GM10248 (cell line): ENCODE measurements around the gene SLIT3.

Experiments used
- CTCF ChIA-PET: fragments of 300-600 bp; sonication (Branson Sonifier 250); formaldehyde crosslinking; extraction: SDS; loops from one replicate; lab custom pipeline; 2021; ENCODE audit warnings: antibody characterized with exemption; lab: Yijun Ruan, JAX
- POLR2A ChIA-PET: fragments of 350-650 bp; sonication (Branson Sonifier 250); formaldehyde crosslinking; extraction: SDS; loops from one replicate; lab custom pipeline; 2020; ENCODE audit warnings: antibody characterized with exemption; lab: Yijun Ruan, JAX
- DNase-seq: peaks from one replicate; pipeline ENCODE4 v3.0.0; 2012; ENCODE audit errors: extremely low spot score
- TF ChIP-seq, protein P1 (sequence below): IDR thresholded peaks from 2 replicates; pipeline ENCODE4 v1.5.1; 2012; ENCODE audit warnings: mild to moderate bottlenecking, low read depth; ENCODE audit errors: extremely low read depth, missing control alignments, control extremely low read depth

Gene SLIT3

DNA sequence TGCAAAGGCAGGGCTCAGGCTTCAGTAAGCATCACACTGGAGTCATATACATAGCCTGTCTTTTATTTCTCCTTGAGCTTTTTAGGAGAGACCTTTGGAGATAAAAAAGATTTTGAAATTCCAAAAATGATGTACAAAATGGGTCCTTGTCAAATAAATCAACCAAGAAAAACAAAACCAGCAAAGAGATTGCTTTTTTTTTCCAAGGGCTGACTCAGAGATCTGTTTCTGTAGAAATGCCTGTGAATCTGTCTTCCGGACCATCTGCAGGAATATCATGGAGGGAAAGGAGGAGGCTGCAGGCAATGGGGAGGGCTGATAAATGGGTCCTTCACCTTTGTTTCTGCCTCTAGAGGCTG, 77.4 kb downstream of the SLIT3 start:
- DNase-seq, result no peak
- POLR2A ChIA-PET, result no interaction called here
- CTCF ChIA-PET, result no interaction called here
- TF ChIP-seq, protein P1, sequence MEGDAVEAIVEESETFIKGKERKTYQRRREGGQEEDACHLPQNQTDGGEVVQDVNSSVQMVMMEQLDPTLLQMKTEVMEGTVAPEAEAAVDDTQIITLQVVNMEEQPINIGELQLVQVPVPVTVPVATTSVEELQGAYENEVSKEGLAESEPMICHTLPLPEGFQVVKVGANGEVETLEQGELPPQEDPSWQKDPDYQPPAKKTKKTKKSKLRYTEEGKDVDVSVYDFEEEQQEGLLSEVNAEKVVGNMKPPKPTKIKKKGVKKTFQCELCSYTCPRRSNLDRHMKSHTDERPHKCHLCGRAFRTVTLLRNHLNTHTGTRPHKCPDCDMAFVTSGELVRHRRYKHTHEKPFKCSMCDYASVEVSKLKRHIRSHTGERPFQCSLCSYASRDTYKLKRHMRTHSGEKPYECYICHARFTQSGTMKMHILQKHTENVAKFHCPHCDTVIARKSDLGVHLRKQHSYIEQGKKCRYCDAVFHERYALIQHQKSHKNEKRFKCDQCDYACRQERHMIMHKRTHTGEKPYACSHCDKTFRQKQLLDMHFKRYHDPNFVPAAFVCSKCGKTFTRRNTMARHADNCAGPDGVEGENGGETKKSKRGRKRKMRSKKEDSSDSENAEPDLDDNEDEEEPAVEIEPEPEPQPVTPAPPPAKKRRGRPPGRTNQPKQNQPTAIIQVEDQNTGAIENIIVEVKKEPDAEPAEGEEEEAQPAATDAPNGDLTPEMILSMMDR, result no peak

DNA sequence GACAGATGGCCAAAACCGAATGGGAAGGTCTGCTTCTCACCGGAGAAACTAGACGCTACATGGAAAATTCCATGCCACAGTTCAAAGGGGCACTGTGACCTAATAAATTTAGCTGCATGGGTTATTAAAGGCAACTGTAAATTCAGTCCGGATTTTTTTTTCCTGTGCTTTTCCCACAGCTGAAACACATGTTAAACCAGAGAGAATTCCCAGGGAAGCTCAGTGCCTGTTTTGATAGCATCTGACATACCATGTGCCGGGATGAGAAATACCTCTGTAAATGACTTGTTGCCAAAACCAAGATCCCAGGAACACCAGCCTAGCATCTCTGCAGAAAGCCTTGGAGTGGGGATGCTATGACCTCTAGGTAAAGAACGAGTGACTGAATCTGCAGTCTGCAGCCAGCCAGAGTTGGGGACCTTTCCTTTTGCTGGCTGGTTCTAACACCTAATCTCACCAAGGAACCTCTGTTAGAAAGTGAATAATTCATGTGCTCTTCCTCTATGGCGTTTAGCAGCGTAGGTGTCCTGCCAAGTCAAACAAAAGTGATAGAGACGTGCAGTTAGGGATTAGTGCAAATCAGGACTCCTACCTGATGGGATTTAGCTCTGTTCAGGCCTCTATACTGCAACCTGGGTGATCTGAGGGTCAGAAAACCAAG, 77.9 kb downstream of the SLIT3 start:
- DNase-seq, result no peak
- CTCF ChIA-PET, result no interaction called here
- TF ChIP-seq, protein P1, result no peak
- POLR2A ChIA-PET, result no interaction called here

DNA sequence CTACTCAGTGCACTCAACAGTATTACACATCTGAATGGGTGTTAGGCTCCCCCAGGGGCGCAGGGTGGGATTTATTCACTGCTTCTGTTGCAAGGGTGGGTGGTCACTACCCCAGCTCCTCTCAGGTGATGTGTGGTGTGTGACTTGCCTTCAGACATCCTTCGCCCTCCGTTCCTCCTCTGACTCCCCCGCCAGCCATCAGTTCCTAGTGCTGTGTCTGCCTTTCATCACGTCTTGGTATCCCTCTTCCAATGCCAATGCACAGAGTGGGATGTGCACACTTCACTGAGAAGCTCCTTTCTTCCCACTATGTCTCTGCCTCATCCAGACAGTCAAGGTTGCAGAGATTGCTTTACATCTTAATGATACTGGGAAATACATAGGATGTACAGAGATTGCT, 79.4 kb downstream of the SLIT3 start:
- ChIA-PET CTCF (interaction anchor here (1.2 to 1.6 kb wide), 2 partner anchors 9 to 24 kb away, joined by 3 to 5 read pairs; no protein-coding TSS in a partner anchor), POLR2A (no interaction called here)

DNA sequence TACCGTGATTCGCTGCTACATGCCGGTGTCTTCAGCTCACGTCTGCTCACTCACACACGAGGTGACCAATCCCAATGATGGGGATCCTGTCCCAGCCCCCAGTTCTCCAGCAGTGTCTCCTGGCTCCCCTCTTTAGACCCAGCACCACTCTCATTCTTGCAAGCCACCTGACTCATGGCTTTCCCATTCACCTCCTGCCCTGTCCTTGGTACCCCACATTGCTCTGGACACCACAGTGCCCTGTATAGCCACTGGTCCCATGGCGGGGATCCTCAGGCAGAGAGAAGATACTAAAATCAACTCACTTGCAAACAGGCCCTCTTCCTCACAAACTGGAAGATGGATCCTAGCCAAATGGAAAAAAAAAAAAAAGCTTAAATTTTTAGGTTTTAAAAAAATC, 81.0 kb downstream of the SLIT3 start:
- ChIA-PET POLR2A (no interaction called here), CTCF (interaction anchor here (1.1 to 1.6 kb wide), 2 partner anchors 16 to 26 kb away, joined by 3 to 5 read pairs; no protein-coding TSS in a partner anchor)
- TF ChIP-seq, protein P1, result no peak
- DNase-seq, result no peak

More for the DNA sequence above, 79.4 kb downstream of the SLIT3 start:
- TF ChIP-seq, protein P1, result no peak
- DNase-seq, result no peak

DNA sequence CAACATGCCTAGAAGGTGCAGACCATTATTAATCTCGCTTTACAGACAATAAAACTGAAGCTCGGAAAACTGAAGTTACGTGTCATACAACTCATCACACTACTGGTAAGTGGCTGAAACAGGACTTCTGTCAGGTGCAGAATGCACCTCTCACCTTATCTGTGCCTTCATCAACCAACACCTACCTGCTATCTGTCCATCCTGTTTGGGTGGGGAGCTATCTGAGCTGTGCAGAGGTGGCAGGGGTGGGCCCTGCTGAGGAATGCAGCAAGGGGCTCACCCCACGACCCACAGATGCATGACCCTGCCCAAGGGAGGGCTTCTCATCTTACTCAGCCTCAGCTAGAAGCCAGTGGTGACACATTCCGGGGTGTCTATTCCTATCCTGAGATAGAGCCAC, 81.6 kb downstream of the SLIT3 start:
- POLR2A ChIA-PET, result no interaction called here
- CTCF ChIA-PET, result interaction anchor here (1.1 to 1.6 kb wide), 2 partner anchors 9 to 16 kb away, joined by 3 to 4 read pairs; no protein-coding TSS in a partner anchor
- TF ChIP-seq, protein P1, result no peak
- no peak for DNase-seq

DNA sequence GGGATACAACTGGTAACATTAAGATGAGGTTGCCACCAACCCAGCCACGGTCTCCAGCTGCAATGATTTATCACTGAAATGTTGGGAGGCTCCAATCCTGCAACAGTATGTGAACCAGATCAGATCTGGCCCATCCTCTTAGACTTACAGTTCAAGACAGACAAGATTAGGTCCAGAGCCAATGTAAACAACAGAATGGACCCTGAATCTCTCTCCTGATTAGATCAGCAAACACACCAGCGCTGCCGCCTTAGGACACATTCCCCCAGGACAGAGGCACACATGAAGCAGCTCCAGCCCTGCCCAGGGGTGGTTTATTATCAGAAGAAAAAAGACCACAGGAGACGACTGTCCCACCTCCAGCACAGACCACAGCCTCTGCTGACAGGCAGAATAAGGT, 82.1 kb downstream of the SLIT3 start:
- no peak for DNase-seq
- CTCF ChIA-PET, result interaction anchor here (1.6 kb wide), 1 partner anchor 9 kb away, joined by 4 read pairs; no protein-coding TSS in a partner anchor
- POLR2A ChIA-PET, result no interaction called here
- TF ChIP-seq, protein P1, result no peak
